ENCODE results near the gene MLXIP. TPM values are rescaled to one million over a fixed set of nuclear protein-coding genes. Genes with fewer than 3 reads are reported as not detected.

MLXIP gene
- total and polyA plus RNA-seq, 2 of the 13 experiments (the other 11 are each of a cell fraction or from before 2014, with no cell fraction given): 5.3 to 6.7 TPM

- H3K27me3 ChIP-seq (ENCODE audit: control insufficient read depth in 1 of 2, insufficient read depth in 2 of 2, low read length in 2 of 2): no peaks in the 10 kb centered on the region
- ChIA-PET CTCF (ENCODE audit: low intra/inter-chr PET ratio, low total read pairs) (no interaction called here), POLR2A (interaction anchor here (3.0 kb wide), 1 partner anchor 22 kb away, joined by 13 read pairs; the partner anchor contains the start of gene MLXIP)
- WGBS (ENCODE audit: low lambda C conversion rate): 87% methylated on average over 3 of the region's 3 CpGs
- DNase-seq (ENCODE audit: low spot score) (no peak), FAIRE-seq (no peak), ATAC-seq (no peak)
- BruUV-seq (replicated peaks): no TSS peak
- no peak overlapping the region for H2AFZ ChIP-seq (ENCODE audit: low read length)
- in situ Hi-C loops (cut with HindIII; ENCODE audit: extremely low pct_ligation_motif_present, low pct_unique_long_range_greater_than_20kb): no loop called here
- intact Hi-C loops (cut with micrococcal nuclease; ENCODE audit: unreplicated experiment): no loop called here
- H3K9ac ChIP-seq (ENCODE audit: insufficient read depth, low read depth, low read length): no peak overlapping the region
- H4K20me1 ChIP-seq (ENCODE audit: insufficient read depth, low read length): peaks cover 14% of the 10 kb centered on the region; the same call in 1 of the 2 replicates
- H3K4me2 ChIP-seq (ENCODE audit: low read depth, low read length): no peak overlapping the region
- H3K4me1 ChIP-seq (ENCODE audit: insufficient read depth, low read length): peaks cover 36% of the 10 kb centered on the region
- peaks cover 6% of the 10 kb centered on the region for H3K79me2 ChIP-seq (ENCODE audit: insufficient read depth, low read length)
- H3K36me3 ChIP-seq (replicated peaks in 1 of 2; ENCODE audit: control insufficient read depth in 1 of 2, insufficient read depth in 2 of 2, low read length in 2 of 2): no peaks in the 10 kb centered on the region
- H3K27ac ChIP-seq (ENCODE audit: extremely low read length, insufficient read depth, low read length): no peak overlapping the region
- H3K4me3 ChIP-seq (replicated peaks in 1 of 3; ENCODE audit: insufficient read depth in 1 of 3, low read depth in 2 of 3, low read length in 3 of 3): no peak overlapping the region
- H3K9me3 ChIP-seq (ENCODE audit: low read length): no peaks in the 10 kb centered on the region
- no peak for TF ChIP-seq KAT7 (CRISPR knock-in tag; IDR thresholded peaks at IDR 0.05; ENCODE audit: borderline replicate concordance)
- TF ChIP-seq, protein P1, sequence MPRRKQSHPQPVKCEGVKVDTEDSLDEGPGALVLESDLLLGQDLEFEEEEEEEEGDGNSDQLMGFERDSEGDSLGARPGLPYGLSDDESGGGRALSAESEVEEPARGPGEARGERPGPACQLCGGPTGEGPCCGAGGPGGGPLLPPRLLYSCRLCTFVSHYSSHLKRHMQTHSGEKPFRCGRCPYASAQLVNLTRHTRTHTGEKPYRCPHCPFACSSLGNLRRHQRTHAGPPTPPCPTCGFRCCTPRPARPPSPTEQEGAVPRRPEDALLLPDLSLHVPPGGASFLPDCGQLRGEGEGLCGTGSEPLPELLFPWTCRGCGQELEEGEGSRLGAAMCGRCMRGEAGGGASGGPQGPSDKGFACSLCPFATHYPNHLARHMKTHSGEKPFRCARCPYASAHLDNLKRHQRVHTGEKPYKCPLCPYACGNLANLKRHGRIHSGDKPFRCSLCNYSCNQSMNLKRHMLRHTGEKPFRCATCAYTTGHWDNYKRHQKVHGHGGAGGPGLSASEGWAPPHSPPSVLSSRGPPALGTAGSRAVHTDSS (CRISPR knock-in tag; conservative IDR thresholded peaks at IDR 0.05): no peak
- no peak for TF ChIP-seq ZNF333 (CRISPR knock-in tag; IDR thresholded peaks at IDR 0.05; ENCODE audit: borderline replicate concordance)
- no peak for TF ChIP-seq ZNF484 (CRISPR knock-in tag; IDR thresholded peaks at IDR 0.05; ENCODE audit: borderline replicate concordance, low read depth)
- TF ChIP-seq SAP130 (CRISPR knock-in tag; IDR thresholded peaks at IDR 0.05; ENCODE audit: low read depth): no peak
- no peak for TF ChIP-seq MAFK (conservative IDR thresholded peaks at IDR 0.05 in 1 of 2, IDR thresholded peaks at IDR 0.05 in 1 of 2; ENCODE audit: low read length in 2 of 2)
These were observed 21.3 kb downstream of the MLXIP start for GRCh38 chr12:122099856-122100255.

GRCh38 chr12:122100568-122100967, 22.0 kb downstream of the MLXIP start:
- FAIRE-seq: no peak
- TF ChIP-seq, protein P2, sequence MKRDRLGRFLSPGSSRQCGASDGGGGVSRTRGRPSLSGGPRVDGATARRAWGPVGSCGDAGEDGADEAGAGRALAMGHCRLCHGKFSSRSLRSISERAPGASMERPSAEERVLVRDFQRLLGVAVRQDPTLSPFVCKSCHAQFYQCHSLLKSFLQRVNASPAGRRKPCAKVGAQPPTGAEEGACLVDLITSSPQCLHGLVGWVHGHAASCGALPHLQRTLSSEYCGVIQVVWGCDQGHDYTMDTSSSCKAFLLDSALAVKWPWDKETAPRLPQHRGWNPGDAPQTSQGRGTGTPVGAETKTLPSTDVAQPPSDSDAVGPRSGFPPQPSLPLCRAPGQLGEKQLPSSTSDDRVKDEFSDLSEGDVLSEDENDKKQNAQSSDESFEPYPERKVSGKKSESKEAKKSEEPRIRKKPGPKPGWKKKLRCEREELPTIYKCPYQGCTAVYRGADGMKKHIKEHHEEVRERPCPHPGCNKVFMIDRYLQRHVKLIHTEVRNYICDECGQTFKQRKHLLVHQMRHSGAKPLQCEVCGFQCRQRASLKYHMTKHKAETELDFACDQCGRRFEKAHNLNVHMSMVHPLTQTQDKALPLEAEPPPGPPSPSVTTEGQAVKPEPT (CRISPR knock-in tag; IDR thresholded peaks at IDR 0.05; ENCODE audit: low read depth): no peak
- TF ChIP-seq ZEB1 (IDR thresholded peaks at IDR 0.05; ENCODE audit: insufficient replicate concordance, low read depth) (no peak), GATAD2A (CRISPR knock-in tag; IDR thresholded peaks at IDR 0.05) (no peak), ZFP36L1 (CRISPR knock-in tag; IDR thresholded peaks at IDR 0.05) (no peak), NCOA1 (CRISPR knock-in tag; IDR thresholded peaks at IDR 0.05) (no peak), HMGXB3 (CRISPR knock-in tag; IDR thresholded peaks at IDR 0.05; ENCODE audit: borderline replicate concordance) (no peak)

More at GRCh38 chr12:122100568-122100967, 22.0 kb downstream of the MLXIP start:
- H3K36me3 ChIP-seq (replicated peaks in 1 of 2; ENCODE audit: control insufficient read depth in 1 of 2, insufficient read depth in 2 of 2, low read length in 2 of 2): no peaks in the 10 kb centered on the region
- WGBS (ENCODE audit: low lambda C conversion rate): 100% methylated on average over 1 of the region's 1 CpG
- H2AFZ ChIP-seq (ENCODE audit: low read length): no peak overlapping the region
- ATAC-seq (no peak), DNase-seq (ENCODE audit: low spot score) (no peak)
- peaks cover 39% of the 10 kb centered on the region for H3K4me1 ChIP-seq (ENCODE audit: insufficient read depth, low read length)
- ChIA-PET CTCF (ENCODE audit: low intra/inter-chr PET ratio, low total read pairs) (no interaction called here), POLR2A (no interaction called here)
- H3K4me3 ChIP-seq (replicated peaks in 1 of 3; ENCODE audit: insufficient read depth in 1 of 3, low read depth in 2 of 3, low read length in 3 of 3): no peak overlapping the region
- no peaks in the 10 kb centered on the region for H3K27me3 ChIP-seq (ENCODE audit: control insufficient read depth in 1 of 2, insufficient read depth in 2 of 2, low read length in 2 of 2)
- H3K79me2 ChIP-seq (ENCODE audit: insufficient read depth, low read length): peaks cover 6% of the 10 kb centered on the region
- intact Hi-C loops (cut with micrococcal nuclease; ENCODE audit: unreplicated experiment): no loop called here
- H3K27ac ChIP-seq (ENCODE audit: extremely low read length, insufficient read depth, low read length): no peak overlapping the region
- BruUV-seq (replicated peaks): no TSS peak
- H4K20me1 ChIP-seq (ENCODE audit: insufficient read depth, low read length): peaks cover 8% of the 10 kb centered on the region; the same call in 1 of the 2 replicates
- in situ Hi-C loops (cut with HindIII; ENCODE audit: extremely low pct_ligation_motif_present, low pct_unique_long_range_greater_than_20kb): no loop called here
- no peak overlapping the region for H3K9ac ChIP-seq (ENCODE audit: insufficient read depth, low read depth, low read length)
- no peak overlapping the region for H3K4me2 ChIP-seq (ENCODE audit: low read depth, low read length)
- H3K9me3 ChIP-seq (ENCODE audit: low read length): no peaks in the 10 kb centered on the region
